SIG-M5 (cell line): ENCODE measurements around the gene PRKRA.
A peak's percentile ranks its signal among the peaks of the same experiment; 100 is the strongest.
"Not testable (repeated sequence)": the region's sequence is repeated elsewhere in the genome, so short reads cannot be mapped to it uniquely, and the experiment has no call there.

Source experiments
- DNase-seq: peaks from one replicate; lab custom pipeline; 2025; lab: John Stamatoyannopoulos, UW

The PRKRA gene

DNA sequence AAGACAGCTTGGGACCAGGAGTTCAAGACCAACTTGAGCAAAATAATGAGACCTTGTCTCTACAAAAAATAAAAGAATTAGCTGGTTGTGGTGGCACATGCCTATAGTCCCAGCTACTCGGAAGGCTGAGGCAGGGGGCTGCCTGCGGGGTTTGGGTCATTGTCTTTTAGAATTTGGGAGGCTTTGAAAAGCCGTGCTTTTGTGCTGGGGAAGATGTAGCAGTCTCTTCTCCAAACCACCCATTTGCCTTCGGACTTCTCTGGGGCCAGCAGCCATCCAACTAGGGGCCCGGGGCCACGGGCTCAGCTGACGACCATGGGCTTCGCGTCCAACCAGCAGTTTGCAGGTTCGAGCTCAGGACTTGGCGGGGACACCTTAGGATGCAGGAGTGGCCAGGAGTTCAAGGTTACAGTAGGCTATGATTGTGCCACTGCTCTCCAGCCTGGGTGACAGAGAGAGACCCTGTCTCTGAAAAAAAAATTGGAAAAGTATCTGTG lies 6.5 kb upstream of the PRKRA start:
- no peak for DNase-seq

DNA sequence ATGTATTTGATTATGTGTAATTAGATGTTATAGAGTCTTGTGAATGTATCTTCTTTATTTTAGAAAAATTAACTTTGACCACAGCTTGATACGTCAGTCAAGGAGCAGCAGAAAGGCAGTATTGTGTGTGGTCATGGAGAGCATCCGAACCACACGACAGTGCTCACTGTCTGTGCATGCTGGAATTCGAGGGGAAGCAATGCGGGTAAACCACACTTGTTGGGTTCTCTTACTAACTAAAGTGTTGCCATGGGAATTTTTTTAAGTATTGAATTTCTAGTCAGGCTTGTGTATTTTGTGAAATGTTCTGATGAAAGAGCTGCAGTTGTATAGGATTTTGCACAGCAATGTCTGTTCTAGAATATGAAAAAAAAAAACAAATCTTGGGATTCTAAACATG lies 5.0 kb upstream of the PRKRA start:
- DNase-seq: no peak

DNA sequence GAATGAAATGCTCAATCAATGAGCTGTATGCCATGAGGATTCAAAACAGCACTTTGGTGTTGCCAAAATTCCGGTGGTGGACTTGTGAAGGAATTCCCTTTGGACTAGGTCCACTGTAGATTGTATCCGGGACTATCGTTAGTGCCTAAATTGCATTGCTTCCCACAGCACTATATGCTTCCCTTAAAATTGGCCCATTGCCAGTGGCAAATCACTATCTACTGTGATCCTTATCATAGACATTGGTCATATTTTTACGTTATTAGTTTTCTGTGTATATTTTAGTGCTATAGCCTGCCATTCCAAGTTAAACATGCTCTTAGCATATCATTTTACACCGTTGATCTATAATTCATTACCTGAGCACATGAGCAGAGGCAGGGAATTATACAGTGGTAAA lies 1.9 kb upstream of the PRKRA start:
- DNase-seq: no peak

DNA sequence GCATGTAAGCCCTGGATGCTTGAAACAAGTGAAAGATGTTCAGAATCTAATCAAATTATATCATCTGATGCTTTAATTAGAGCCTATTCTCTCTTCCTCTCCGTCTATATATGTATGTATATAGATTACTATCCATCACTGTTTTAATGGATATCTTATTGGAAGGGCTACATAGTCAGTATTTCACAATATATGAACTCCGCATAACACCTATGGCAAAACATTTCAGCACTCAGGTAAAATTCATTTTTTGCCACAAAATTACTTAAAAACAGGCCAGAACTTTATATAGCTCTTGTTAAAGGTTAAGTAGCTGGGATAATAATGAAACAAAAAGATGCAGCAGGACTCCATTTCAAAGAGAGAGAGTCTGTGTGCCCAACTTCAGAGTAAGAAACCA lies 1.4 kb upstream of the PRKRA start:
- no peak for DNase-seq

DNA sequence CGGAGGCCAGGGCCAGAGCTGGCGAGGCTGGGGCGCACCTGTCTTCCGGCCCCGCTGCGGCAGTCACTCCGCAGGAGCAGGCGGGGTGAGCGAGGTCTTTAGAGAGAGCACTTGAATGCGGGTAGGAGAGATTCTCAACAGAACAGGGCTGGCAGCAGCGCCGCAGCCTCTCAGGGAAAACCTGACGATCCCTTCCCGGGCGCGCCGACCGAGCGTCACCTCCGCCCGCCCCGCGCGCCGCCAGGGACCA lies 526 bp downstream of the PRKRA start:
- no peak for DNase-seq

DNA sequence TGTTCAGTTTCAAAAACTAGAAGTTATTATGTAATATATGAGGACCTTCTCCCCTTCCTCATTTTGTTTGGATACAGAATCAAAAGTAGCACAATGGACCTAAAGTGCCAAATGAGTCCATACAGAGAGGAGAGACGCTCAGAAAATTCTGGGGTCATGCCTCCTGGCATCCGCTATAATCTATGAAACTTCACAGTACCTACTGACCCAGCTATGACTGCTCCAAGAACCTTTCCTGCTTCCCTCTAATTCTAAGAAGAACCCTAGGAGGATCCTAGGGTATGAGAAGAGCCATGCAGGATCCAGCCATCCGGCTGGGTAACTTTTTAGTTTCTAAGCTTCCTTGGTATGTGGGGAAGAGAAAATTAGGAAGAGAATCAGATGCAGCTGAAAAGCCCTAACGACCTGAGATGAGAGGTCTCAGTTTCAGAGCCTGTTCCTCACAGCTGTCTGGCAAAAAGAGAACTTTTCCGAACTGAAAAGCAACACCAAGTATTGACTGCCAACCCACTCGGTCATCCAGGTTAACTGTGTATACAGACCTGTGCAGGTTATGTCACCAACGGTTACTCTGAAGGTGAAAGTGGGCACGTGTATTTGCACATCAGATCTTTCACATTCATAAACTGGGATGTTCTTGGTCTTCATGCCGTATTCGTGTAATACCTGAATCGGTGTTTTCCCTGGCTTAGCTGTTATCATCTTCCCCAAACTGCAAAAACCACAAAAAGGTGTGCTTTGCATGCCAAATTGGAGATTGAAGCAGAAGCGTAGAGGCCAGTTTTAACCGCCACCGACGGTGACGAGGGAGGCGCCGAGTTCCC lies 1.1 kb downstream of the PRKRA start:
- no peak for DNase-seq

DNA sequence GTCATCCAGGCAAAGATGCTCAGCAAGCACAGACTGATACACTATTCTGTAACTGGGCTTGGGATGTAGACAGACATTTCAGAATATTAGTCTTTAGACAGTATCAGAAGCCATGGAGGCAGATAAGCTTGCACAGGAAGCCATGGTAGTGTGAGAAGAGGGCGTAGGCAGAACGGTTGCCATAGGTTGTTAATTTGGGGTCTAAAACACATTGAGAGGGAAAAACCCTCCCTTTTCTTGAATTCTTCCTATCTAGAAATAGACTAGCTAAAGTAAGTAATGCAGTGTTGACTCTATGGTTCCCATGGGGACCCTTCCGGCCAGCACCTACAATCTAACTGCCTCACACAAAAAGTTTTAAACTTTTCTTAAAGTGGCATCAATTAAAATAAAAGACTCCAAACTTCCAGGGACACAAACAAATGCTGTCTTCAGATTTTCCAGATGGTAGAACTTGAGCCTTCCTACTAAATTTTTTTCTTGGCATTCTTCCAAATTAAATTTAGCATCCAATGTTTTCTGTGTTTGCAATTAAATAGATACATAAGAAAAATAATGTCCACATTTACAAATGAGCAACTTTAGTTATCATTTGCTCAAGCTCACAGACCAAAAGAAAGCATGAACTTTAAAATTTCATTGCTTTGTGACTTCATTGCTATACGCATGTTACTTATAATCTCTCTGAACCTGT lies 1.9 kb downstream of the PRKRA start:
- no peak for DNase-seq

DNA sequence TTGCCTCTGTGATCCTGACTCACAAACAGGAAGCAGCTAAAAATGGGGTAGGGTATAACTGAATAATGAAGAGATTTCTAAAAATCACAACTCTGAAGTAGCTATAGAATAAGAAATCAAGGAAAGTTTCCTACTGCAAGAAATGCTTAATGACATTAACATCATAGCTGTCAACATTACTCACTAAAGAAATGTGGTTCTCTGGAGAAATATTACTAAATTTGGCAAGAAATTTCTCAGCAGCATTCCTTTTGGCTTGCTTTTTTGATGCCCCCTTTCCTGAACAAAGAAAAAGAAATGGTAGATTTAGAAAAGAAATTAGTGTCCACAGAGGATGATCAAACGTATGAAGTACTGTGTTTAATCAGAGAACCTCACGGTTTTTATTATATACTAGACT lies 9.5 kb downstream of the PRKRA start:
- no peak for DNase-seq

DNA sequence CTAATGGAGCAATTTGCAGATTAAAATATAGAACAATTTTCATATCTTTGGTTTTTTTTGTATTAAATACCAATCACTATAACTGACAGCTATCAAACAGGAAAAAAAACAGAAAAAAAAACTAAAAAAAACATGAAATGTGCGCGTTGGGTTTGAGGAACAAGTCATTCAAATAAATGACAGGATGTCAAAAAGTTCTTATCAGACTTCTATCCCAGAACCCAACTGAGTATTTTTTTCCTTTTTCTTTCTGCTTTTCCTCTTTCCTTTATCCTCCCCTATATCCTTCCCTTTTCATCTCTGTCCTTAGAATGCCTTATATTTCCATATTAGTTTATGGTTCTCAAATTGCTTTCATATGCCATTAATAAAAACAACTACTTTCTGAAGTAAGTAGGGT lies 14.3 kb downstream of the PRKRA start:
- DNase-seq: no peak

DNA sequence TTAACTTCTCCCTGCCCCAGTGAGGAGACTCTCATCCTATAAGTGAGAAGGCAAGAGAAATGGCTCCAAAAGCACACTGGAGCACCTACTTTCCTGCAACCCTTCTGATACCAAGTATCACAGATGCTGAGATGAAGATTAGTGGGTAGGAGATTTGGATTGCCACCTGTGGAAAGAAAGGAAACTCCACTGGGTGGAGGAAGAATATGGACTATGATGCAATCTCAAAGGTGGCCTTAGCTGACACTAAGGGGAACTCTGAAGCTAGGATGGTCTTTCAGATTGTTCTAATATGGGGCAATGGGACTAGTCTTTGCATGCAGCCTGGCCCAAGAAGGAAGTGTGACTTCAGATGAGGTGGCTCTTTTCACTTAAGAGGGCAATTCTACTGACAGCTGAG lies 21.6 kb downstream of the PRKRA start:
- no peak for DNase-seq

DNA sequence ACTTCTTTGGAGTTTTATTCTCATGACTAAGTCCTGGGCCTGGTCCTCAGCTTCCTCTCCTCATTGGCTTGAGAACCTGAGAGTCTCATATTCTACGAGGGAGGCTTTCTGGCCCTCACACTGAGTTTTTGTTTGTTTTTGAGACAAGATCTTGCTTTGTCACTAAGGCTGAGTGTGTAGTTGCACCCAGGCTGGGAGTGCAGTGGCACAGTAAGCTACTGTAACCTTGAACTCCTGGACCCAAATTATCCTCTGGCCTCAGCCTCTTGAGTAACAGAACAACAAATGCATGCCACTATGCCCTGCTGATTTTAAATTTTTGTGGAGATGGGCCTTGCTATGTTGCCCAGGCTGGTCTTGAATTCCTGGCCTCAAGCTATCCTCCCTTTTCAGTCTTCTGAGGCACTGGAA lies 22.6 kb downstream of the PRKRA start:
- no peak for DNase-seq

DNA sequence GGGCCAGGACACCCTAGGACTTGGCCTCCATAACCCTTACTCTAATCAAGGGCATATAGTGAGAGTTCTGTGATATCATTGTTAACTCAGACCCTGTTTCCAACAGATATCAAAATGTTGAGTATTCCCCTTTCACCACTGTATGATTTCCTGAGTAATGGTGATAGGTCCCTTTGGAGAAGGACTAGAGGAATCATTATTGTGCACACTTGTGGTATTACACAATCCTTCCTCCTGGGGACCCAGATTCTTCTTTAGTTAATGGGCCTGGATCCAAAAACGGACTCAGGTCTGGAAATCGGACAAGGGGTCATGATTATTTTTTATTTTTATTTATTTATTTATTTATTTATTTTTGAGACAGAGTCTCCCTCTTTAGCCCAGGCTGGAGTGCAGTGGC lies 23.5 kb downstream of the PRKRA start:
- DNase-seq: no peak

DNA sequence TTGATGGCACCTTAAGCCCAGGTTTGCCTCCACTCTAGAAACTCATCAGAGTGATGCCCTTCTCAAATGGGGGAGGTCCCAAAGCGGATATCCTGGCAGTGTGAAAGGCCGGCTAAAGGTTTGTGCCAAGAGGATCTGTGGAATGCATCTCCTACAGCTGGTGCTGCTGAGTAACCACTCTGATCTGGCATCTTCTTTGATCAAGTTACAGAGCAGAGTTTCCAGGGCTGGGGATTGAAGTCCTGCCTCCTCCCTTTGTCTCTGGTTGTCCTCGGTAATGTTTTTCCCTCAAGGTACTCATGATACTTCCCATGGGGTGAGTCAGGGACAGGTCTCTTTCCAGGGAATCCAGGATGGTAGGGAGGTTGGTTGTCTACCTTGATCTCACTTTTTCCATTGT lies 24.6 kb downstream of the PRKRA start:
- DNase-seq: no peak

DNA sequence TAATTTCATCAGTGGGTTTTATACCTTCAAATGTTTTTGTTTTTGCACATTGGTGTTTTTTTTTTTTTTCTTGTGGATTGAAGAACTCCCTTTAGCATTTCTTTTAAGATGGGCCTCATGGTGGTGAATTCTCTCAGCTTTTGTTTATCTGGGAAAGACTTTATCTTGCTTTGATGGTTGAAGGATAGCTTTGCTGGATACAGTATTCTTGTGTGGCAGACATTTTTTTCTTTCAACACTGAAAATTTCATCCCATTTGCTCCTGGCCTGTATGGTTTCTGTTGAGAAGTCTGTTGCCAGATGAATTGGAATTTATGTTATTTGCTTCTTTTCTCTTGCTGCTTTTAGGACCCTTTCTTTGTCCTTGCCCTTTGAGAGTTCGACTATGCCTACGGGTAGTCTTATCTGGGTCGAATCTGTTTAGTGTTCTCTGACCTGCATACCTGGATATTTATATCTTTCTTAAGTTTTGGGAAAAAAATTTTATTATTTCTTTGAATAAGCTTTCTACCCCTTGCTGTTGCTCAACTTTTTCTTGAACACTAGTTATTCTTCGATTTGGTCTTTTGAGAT lies 25.6 kb downstream of the PRKRA start:
- no peak for DNase-seq

DNA sequence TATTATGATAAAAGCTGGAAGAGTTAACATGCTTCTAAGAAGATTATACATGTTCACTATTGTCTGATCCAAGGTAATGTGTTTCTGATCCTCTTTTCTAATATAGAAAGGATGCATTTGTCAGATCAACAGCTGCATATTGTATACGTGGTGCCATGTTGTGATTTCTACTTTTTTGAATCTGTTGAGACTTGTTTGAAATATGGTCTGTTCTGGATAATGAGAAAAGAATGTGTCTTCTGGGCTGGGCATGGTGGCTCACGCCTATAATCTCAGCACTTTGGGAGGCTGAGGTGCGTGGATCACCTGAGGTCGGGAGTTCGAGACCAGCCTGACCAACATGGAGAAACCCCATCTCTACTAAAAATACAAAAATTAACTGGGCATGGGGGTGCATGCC lies 27.2 kb downstream of the PRKRA start:
- DNase-seq: not testable (repeated sequence)

DNA sequence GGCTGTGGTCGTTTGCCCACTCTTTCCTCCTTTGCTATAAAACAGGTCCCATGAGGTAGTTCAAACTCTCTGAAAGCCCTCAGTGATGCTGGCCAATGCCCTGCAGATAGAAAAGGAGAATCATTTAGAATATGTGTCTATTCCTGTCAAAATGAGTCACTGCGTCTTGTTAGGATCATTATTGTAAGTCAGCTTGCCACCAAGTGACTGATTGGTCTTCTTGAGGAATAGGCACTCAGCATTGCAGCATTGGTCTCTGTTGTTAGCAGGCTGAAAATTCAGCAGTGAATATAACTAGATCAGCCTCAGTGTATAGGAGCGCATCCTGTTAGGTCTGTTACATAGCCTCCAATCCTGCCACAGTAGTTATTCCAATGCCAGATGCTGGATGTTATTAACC lies 28.9 kb downstream of the PRKRA start:
- no peak for DNase-seq

DNA sequence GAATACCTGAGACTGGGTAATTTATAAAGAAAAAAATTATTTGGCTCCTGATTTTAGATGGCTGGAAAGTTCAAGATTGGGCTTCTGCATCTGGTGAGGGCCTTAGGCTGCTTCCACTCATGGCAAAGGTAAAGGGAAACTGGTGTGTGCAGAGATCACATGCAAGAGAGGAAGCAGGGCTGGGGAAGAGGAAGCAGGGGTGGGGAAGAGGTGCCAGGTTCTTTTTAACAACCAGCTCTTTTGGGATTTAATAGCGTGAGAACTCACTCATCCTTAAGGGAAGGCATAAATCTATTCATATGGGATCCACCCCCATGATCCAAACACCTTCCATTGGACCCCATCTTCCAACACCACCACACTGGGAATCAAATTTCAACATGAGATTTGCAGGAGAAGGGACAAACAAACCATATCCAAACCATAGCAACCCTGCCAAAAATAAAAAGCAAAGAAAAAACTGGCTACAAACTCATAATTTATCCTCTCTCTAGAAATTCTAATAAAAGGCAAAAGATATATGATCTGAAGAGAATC lies 30.4 kb downstream of the PRKRA start:
- DNase-seq: no peak

DNA sequence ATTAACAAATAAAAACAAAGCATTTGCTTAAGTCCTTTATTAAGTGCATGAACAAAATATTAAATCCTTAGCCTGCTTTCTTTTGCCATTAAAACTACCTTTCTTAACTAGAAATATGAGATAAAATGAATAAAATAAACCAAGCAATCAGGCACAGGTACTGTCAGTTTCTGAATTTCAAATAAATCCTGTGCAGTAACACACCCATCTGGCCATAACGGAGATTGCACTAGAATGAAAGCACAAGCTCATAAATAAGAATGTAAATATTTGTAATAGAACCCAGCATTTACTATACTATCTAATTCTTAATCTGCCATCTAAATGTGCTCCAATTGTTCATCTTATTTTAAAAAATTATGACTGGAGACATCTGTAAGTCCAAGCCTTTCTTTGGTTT lies 31.9 kb downstream of the PRKRA start:
- DNase-seq: no peak

DNA sequence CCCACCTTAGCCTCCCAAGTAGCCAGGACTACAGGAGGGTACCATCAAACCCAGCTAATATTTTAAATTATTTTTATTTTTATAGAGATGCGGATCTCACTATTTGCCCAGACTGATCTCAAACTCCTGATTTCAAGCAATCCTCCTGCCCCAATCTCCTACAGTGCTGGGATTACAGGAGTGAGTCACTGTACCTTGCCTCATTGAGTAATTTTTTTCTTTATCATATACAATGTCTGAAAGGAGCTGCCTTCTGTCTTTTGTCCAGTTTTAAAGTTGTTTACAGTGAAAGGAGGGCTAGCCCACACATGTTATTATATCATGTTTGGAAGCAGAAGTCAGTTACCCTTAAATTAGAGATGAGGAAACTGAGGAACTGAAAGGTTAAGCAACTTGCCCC lies 32.5 kb downstream of the PRKRA start:
- DNase-seq: no peak

DNA sequence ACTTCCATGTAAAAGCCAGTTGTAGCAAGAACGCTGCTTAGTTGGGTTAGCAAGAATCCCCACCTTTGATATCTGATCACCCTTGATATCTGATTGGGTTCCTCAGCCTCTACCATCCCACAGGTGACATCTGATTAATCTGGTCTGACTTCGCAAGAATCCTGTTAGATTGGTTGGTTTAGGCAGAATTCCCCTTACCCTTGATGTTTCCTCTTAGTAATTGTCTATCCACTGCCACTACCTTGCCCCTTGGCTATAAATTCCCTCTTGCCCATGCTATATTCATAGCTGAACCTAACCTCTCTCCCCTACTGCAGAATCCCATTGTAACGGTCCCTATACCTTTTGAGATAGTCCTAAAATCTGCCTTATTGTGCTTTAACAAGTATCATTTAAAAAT lies 33.1 kb downstream of the PRKRA start:
- DNase-seq: no peak

DNA sequence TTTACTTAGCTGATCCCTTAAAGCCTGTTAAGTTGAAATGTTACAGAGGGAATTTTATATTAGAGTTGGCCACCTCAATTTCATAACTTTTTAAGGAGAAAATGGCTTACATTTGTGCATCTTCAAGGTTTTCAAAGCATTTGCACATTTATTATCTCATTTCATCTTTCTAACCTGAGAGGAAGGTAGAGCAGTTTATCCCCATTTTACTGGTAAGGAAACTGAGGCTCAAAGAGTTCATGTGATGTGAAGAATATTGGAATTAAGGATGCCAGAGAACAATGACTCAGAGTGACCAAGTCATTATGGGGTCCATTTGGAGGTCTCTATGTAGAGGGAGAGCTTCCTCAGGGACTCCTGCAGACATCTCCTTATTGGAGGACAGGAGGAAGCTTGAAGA lies 35.0 kb downstream of the PRKRA start:
- no peak for DNase-seq

DNA sequence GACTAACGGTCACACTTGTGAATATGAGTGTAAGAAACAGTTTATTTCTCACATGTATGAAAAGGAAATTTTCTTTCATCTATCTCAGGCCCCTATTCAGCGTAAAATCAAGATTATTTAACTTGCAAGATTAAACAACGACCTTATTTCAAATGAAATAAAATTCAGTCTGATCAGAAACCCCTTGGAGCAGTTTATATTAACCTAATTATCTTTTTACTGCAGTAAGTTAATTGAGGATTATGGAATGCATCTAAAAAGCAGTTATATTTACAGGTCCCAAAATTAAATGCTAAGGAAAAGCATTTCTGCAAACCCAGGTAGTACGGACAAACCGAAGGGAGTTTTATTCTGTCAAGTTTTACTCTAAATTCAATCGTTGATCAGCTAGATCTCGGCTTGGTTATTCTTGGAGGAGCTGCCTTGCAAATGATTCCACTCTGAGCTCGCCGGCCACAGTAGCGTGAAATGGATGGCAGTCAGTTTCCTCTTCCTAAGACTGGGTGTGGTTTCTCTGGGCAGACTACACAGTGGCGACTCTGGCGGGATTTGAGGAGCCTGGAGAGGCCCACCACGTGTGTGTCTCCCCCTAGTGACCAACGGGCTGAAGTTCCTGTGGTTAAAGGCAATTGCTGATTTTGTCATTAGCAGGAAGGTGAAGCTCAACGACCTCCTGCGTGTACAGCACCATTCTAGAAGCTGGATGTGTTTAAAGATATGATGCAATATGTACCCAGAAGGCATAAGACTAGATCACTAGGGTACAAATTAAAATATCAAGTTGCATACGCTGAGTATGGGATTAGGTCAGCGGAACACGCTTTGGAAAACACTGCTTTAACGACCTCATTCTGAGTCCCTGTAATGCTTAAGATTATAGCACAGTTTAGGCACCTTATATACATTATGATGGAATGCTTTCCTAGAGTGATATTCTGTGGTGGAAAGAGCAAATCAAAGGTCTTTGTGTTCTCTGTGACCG lies 36.4 kb downstream of the PRKRA start:
- peak; percentile 96 for DNase-seq
